Measurements from ENCODE around the gene CTDNEP1.

DNA sequence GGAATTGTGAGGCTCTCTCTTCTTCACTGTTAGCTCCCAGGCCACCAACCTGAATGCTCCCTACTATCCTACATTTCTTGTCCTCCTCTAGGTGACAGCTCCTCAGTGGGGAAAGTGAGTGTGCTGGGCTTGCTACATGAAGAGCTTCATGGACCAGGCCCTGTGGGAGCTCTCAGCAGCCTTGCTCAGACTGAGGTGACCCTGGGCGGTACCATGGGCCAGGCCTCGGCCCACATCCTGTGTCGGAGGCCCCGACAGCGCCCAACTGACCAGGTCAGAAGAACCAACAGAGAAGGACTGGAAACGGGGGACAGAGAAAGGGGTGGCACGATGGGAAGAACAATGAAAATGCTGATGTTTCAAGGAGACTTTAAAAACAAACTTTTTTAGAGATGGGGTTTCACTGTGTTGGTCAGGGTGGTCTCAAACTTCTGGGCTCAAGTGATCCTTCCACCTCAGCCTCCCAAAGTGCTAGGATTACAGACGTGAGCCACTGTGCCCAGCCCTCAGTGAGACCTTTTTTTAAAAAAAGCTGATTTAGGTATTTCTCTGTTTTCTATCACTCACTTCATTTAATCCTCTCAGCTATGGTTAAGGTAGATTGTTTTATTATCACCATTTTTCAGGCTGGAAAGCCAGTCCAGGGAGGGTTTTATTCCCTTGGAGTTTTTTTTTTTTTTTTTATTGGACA is 5.4 kb upstream of the CTDNEP1 start:
- TF ChIP-seq CTCF (IDR thresholded peaks at IDR 0.05 in 4 of 5, conservative IDR thresholded peaks at IDR 0.05 in 1 of 5) (no peak), POLR2A (IDR thresholded peaks at IDR 0.05) (no peak)
